Measurements from ENCODE around the gene PTS. TPM values are rescaled to one million over a fixed set of nuclear protein-coding genes. Genes with fewer than 3 reads are reported as not detected.

Gene PTS
- total RNA-seq, 1 donor from 2014 or later = 64.6 TPM

DNA sequence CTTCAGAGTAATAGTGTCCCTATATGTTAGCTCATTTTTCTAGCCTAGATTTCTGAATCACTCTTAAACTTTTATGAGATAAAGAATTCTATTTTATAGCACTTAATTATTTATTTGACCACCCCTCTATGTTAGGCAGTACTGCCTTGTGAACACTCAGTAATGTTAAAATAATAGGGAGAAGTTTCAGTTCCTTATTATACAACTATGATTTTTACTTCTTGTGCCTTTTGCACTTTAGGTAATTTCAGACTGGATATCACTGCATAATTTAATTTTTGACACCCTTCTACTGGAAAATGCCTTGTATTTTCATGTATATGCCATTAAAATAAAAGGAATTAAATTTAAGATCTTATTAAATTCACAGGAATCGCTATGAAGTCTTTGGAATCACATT, 47.8 kb upstream of the PTS start:
- Histone ChIP-seq H3K79me2 (ENCODE audit: insufficient read depth, low read length) (no peaks in the 10 kb centered on the region), H3K9me3 (ENCODE audit: insufficient read depth, low read depth, low read length) (no peaks in the 10 kb centered on the region), H3K36me3 (ENCODE audit: insufficient read depth, low read length) (no peaks in the 10 kb centered on the region), H4K20me1 (ENCODE audit: insufficient read depth, low read length) (no peaks in the 10 kb centered on the region), H3K4me1 (ENCODE audit: insufficient read depth, low read length) (peaks cover 3% of the 10 kb centered on the region), H3K4me3 (ENCODE audit: insufficient read depth, low read depth, low read length) (no peak overlapping the region), H3K9ac (ENCODE audit: low read length) (no peak overlapping the region), H3K4me2 (ENCODE audit: low read length) (no peak overlapping the region), H3K27me3 (ENCODE audit: insufficient read depth, low read length) (no peaks in the 10 kb centered on the region), H2AFZ (ENCODE audit: low read depth, low read length) (no peak overlapping the region), H3K27ac (ENCODE audit: low read depth, low read length) (no peak overlapping the region)
- Mint-ChIP-seq H3K9me3 (ENCODE audit: unreplicated experiment) (peaks cover 2% of the 10 kb centered on the region), H3K27me3 (ENCODE audit: low read depth, unreplicated experiment) (peaks cover 5% of the 10 kb centered on the region), H3K4me3 (ENCODE audit: unreplicated experiment) (no peak overlapping the region), H3K36me3 (ENCODE audit: low read depth, unreplicated experiment) (no peaks in the 10 kb centered on the region), H3K27ac (ENCODE audit: unreplicated experiment) (no peak overlapping the region), H3K4me1 (ENCODE audit: low read depth, unreplicated experiment) (peaks cover 3% of the 10 kb centered on the region)
- FAIRE-seq = no peak
- no peak for DNase-seq (ENCODE audit: low read depth)
- TF ChIP-seq, protein P1, sequence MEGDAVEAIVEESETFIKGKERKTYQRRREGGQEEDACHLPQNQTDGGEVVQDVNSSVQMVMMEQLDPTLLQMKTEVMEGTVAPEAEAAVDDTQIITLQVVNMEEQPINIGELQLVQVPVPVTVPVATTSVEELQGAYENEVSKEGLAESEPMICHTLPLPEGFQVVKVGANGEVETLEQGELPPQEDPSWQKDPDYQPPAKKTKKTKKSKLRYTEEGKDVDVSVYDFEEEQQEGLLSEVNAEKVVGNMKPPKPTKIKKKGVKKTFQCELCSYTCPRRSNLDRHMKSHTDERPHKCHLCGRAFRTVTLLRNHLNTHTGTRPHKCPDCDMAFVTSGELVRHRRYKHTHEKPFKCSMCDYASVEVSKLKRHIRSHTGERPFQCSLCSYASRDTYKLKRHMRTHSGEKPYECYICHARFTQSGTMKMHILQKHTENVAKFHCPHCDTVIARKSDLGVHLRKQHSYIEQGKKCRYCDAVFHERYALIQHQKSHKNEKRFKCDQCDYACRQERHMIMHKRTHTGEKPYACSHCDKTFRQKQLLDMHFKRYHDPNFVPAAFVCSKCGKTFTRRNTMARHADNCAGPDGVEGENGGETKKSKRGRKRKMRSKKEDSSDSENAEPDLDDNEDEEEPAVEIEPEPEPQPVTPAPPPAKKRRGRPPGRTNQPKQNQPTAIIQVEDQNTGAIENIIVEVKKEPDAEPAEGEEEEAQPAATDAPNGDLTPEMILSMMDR (IDR thresholded peaks at IDR 0.05; ENCODE audit: insufficient read depth, low read depth, low read length) = no peak
- TF ChIP-seq EZH2 (IDR thresholded peaks at IDR 0.05; ENCODE audit: insufficient read depth, low read length) = no peak

DNA sequence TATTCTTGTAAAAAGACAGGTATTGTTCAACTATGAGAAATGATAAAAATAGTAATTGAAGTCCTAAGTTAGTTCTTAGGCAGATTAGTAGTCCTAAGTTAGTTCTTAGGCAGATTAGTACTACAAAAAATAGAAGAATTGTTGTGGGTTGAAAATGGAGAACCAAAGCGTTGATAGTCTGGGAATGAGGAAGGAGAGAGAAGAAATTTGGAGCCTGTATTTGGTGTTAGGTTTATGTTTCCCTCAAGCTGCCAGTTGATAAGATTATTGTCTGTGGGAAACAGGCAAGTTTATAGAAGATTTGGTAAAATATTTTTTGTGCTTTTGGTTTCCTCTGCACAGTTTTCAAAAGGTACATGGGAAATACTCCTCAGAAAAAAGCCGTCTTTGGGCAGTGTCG, 47.3 kb upstream of the PTS start:
- H3K9me3 Mint-ChIP-seq (ENCODE audit: unreplicated experiment) = peaks cover 2% of the 10 kb centered on the region
- H3K4me1 Mint-ChIP-seq (ENCODE audit: low read depth, unreplicated experiment) = peaks cover 3% of the 10 kb centered on the region
- Histone ChIP-seq H3K27me3 (ENCODE audit: insufficient read depth, low read length) (no peaks in the 10 kb centered on the region), H3K4me3 (ENCODE audit: insufficient read depth, low read depth, low read length) (no peak overlapping the region), H3K9me3 (ENCODE audit: insufficient read depth, low read depth, low read length) (no peaks in the 10 kb centered on the region), H2AFZ (ENCODE audit: low read depth, low read length) (no peak overlapping the region), H3K4me2 (ENCODE audit: low read length) (no peak overlapping the region), H3K79me2 (ENCODE audit: insufficient read depth, low read length) (no peaks in the 10 kb centered on the region), H3K27ac (ENCODE audit: low read depth, low read length) (no peak overlapping the region), H3K36me3 (ENCODE audit: insufficient read depth, low read length) (no peaks in the 10 kb centered on the region), H3K9ac (ENCODE audit: low read length) (no peak overlapping the region), H3K4me1 (ENCODE audit: insufficient read depth, low read length) (peaks cover 3% of the 10 kb centered on the region), H4K20me1 (ENCODE audit: insufficient read depth, low read length) (no peaks in the 10 kb centered on the region)
- no peak overlapping the region for H3K4me3 Mint-ChIP-seq (ENCODE audit: unreplicated experiment)
- no peak overlapping the region for H3K27ac Mint-ChIP-seq (ENCODE audit: unreplicated experiment)
- FAIRE-seq (no peak), DNase-seq (ENCODE audit: low read depth) (no peak)
- TF ChIP-seq EZH2 (IDR thresholded peaks at IDR 0.05; ENCODE audit: insufficient read depth, low read length) = no peak
- TF ChIP-seq, protein P1 (IDR thresholded peaks at IDR 0.05; ENCODE audit: insufficient read depth, low read depth, low read length) = no peak
- peaks cover 5% of the 10 kb centered on the region for H3K27me3 Mint-ChIP-seq (ENCODE audit: low read depth, unreplicated experiment)
- H3K36me3 Mint-ChIP-seq (ENCODE audit: low read depth, unreplicated experiment) = no peaks in the 10 kb centered on the region

DNA sequence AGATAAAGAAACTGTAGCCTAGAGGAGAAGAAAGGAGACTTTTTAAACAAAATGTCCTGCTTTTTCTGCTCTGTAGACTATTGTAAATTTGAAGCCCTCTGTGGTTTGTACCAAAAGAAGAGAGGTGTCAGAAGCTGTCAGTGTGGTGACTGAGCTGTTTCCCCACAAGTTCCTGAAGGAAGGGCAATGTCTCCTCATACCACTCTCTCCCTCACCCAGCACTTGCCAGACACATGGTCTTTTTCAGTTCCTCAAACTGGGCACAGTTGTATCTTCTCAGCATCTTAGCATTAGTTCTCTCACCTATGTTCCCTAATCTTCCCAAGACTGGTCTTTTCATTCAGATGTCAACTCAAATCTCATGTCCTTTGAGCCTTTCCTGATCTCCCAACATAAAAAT, 46.6 kb upstream of the PTS start:
- H4K20me1 ChIP-seq (ENCODE audit: insufficient read depth, low read length) = no peaks in the 10 kb centered on the region
- no peaks in the 10 kb centered on the region for H3K79me2 ChIP-seq (ENCODE audit: insufficient read depth, low read length)
- H3K36me3 Mint-ChIP-seq (ENCODE audit: low read depth, unreplicated experiment) = no peaks in the 10 kb centered on the region
- H3K4me1 Mint-ChIP-seq (ENCODE audit: low read depth, unreplicated experiment) = peaks cover 2% of the 10 kb centered on the region
- H3K36me3 ChIP-seq (ENCODE audit: insufficient read depth, low read length) = no peaks in the 10 kb centered on the region
- peaks cover 5% of the 10 kb centered on the region for H3K27me3 Mint-ChIP-seq (ENCODE audit: low read depth, unreplicated experiment)
- H3K4me3 ChIP-seq (ENCODE audit: insufficient read depth, low read depth, low read length) = no peak overlapping the region
- no peak overlapping the region for H3K4me3 Mint-ChIP-seq (ENCODE audit: unreplicated experiment)
- H3K4me2 ChIP-seq (ENCODE audit: low read length) = no peak overlapping the region
- FAIRE-seq (no peak), DNase-seq (ENCODE audit: low read depth) (no peak)
- peaks cover 3% of the 10 kb centered on the region for H3K4me1 ChIP-seq (ENCODE audit: insufficient read depth, low read length)
- no peaks in the 10 kb centered on the region for H3K9me3 ChIP-seq (ENCODE audit: insufficient read depth, low read depth, low read length)
- no peak overlapping the region for H2AFZ ChIP-seq (ENCODE audit: low read depth, low read length)
- no peaks in the 10 kb centered on the region for H3K27me3 ChIP-seq (ENCODE audit: insufficient read depth, low read length)
- H3K9ac ChIP-seq (ENCODE audit: low read length) = no peak overlapping the region
- H3K27ac ChIP-seq (ENCODE audit: low read depth, low read length) = no peak overlapping the region
- peaks cover 2% of the 10 kb centered on the region for H3K9me3 Mint-ChIP-seq (ENCODE audit: unreplicated experiment)
- no peak for TF ChIP-seq EZH2 (IDR thresholded peaks at IDR 0.05; ENCODE audit: insufficient read depth, low read length)
- TF ChIP-seq, protein P1 (IDR thresholded peaks at IDR 0.05; ENCODE audit: insufficient read depth, low read depth, low read length) = no peak
- H3K27ac Mint-ChIP-seq (ENCODE audit: unreplicated experiment) = no peak overlapping the region
